GM12878 (cell line): ENCODE results near the gene TXN2. TPM values are rescaled to one million over a fixed set of nuclear protein-coding genes. Genes with fewer than 3 reads are reported as not detected.

Experiments used
- ATAC-seq: fragments of 200-7000 bp; cut with Tn5 transposase; 3 replicates; pipeline ENCODE4 v1.9.1; 2020; ENCODE audit warnings: mild to moderate bottlenecking, moderate library complexity
- BruUV-seq: library from RNA; stranded (reverse); fragments of 400-500 nt; replicated peaks from 2 replicates; lab custom pipeline; 2021; lab: Mats Ljungman, UMichigan
- CTCF ChIA-PET: fragments of 300-600 bp; sonication (Branson Sonifier 250); formaldehyde crosslinking; extraction: SDS; loops from one replicate; lab custom pipeline; 2021; ENCODE audit warnings: inconsistent platforms; lab: Yijun Ruan, JAX
- POLR2A ChIA-PET: fragments of 350-600 bp; formaldehyde crosslinking; extraction: SDS; loops from one replicate; lab custom pipeline; 2021; ENCODE audit warnings: inconsistent platforms; lab: Charles Lee
- RAD21 ChIA-PET: fragments of 300-600 bp; sonication (Branson Sonifier 250); formaldehyde crosslinking; loops from one replicate; lab custom pipeline; 2023; ENCODE audit warnings: antibody characterized with exemption; ENCODE audit not compliant: unreplicated experiment; lab: Charles Lee
- SMC1A ChIA-PET: fragments of 300-600 bp; sonication (Branson Sonifier 250); formaldehyde crosslinking; loops from one replicate; lab custom pipeline; 2023; ENCODE audit not compliant: unreplicated experiment, uncharacterized antibody; lab: Charles Lee
- DNase-seq: peaks from one replicate; pipeline ENCODE4 v3.0.0-alpha.2; 2011; ENCODE audit warnings: low read depth, low spot score
- FAIRE-seq: peaks from 3 replicates; lab custom pipeline; 2011; peaks lifted over from hg19 to GRCh38; lab: Jason Lieb, UNC
- H2AFZ ChIP-seq: 2 replicates; pipeline ENCODE4 v1.6.0; 2011; ENCODE audit warnings: low read depth, low read length, control low read depth; ENCODE audit not compliant: control insufficient read depth
- H3K27ac ChIP-seq: 2 replicates; pipeline ENCODE4 v1.5.1; 2011; ENCODE audit warnings: control low read depth; ENCODE audit not compliant: control insufficient read depth, insufficient read depth
- H3K27me3 ChIP-seq, 2 experiments: replicated peaks in 1 of 2; 2 replicates each; pipeline versions ENCODE4 v1.6.0 to v1.6.1; 2011; ENCODE audit warnings: low read length in 1 of 2; ENCODE audit not compliant: control insufficient read depth in 2 of 2, insufficient read depth in 2 of 2
- H3K36me3 ChIP-seq, 2 experiments: 2 replicates each; pipeline ENCODE4 v1.5.1; 2011; ENCODE audit warnings: low read length in 1 of 2; ENCODE audit not compliant: control insufficient read depth in 2 of 2, insufficient read depth in 2 of 2
- H3K4me1 ChIP-seq: 2 replicates; pipeline ENCODE4 v1.6.1; 2011; ENCODE audit warnings: mild to moderate bottlenecking, low read length, moderate library complexity, mixed read lengths; ENCODE audit not compliant: control insufficient read depth, insufficient read depth
- H3K4me2 ChIP-seq: 2 replicates; pipeline ENCODE4 v1.6.0; 2011; ENCODE audit warnings: control low read depth; ENCODE audit not compliant: control insufficient read depth, insufficient read depth
- H3K4me3 ChIP-seq: fragments of 200-600 bp; sonication (generic); 2 replicates; pipeline ENCODE4 v1.5.1; 2016
- H3K79me2 ChIP-seq: 2 replicates; pipeline ENCODE4 v1.6.0; 2011; ENCODE audit warnings: low read length; ENCODE audit not compliant: control insufficient read depth, insufficient read depth
- H3K9ac ChIP-seq: 2 replicates; pipeline ENCODE4 v1.8.0; 2011; ENCODE audit warnings: low read length, control low read depth, mixed read lengths; ENCODE audit not compliant: control insufficient read depth, insufficient read depth
- H3K9me3 ChIP-seq: replicated peaks from 3 replicates; pipeline ENCODE4 v1.5.1; 2011; ENCODE audit warnings: mild to moderate bottlenecking, low read length; ENCODE audit not compliant: control insufficient read depth, insufficient read depth
- H4K20me1 ChIP-seq: 2 replicates; pipeline ENCODE4 v1.6.0; 2011; ENCODE audit not compliant: control insufficient read depth, insufficient read depth
- BHLHE40 ChIP-seq, 2 experiments: fragments of 450-650 bp in 1 of 2; IDR thresholded peaks; 2 replicates each; pipeline ENCODE4 v1.6.1; 2011 to 2017; ENCODE audit warnings: low read depth in 2 of 2, borderline replicate concordance in 1 of 2, improper control_type of control experiment in 1 of 2, low read length in 1 of 2, mild to moderate bottlenecking in 1 of 2
- CBX3 ChIP-seq: fragments of 200-600 bp; sonication (generic); IDR thresholded peaks from 2 replicates; pipeline ENCODE4 v1.6.1; 2016; ENCODE audit warnings: low read depth, borderline replicate concordance
- CUX1 ChIP-seq: IDR thresholded peaks from 2 replicates; pipeline ENCODE4 v1.6.1; 2012; ENCODE audit warnings: improper control_type of control experiment, low read depth, low read length; ENCODE audit not compliant: insufficient replicate concordance
- FOXK2 ChIP-seq: fragments of 450-650 bp; IDR thresholded peaks from 2 replicates; pipeline ENCODE4 v1.6.1; 2017; ENCODE audit warnings: mild to moderate bottlenecking, moderate library complexity
- IKZF1 ChIP-seq: fragments of 450-650 bp; conservative IDR thresholded peaks from 2 replicates; pipeline ENCODE4 v1.6.1; 2017; ENCODE audit warnings: antibody characterized with exemption, mild to moderate bottlenecking
- IKZF2 ChIP-seq, 2 experiments: fragments of 450-650 bp; IDR thresholded peaks; 2 replicates each; pipeline ENCODE4 v1.6.1; 2017; ENCODE audit warnings: mild to moderate bottlenecking in 2 of 2, moderate library complexity in 2 of 2
- LARP7 ChIP-seq: fragments of 450-650 bp; IDR thresholded peaks from 2 replicates; pipeline ENCODE4 v1.6.1; 2017; ENCODE audit warnings: mild to moderate bottlenecking
- MTA3 ChIP-seq: IDR thresholded peaks from 2 replicates; pipeline ENCODE4 v1.6.1; 2012; ENCODE audit warnings: low read length, inconsistent platforms, borderline replicate concordance
- NRF1 ChIP-seq: conservative IDR thresholded peaks from 2 replicates; pipeline ENCODE4 v1.6.1; 2011; ENCODE audit warnings: mild to moderate bottlenecking, low read depth, low read length, improper control_type of control experiment
- PML ChIP-seq: IDR thresholded peaks from 2 replicates; pipeline ENCODE4 v1.6.1; 2012; ENCODE audit warnings: low read length, inconsistent platforms
- RFX5 ChIP-seq: IDR thresholded peaks from 2 replicates; pipeline ENCODE4 v1.6.1; 2011; ENCODE audit warnings: low read depth, low read length, improper control_type of control experiment
- SIN3A ChIP-seq: IDR thresholded peaks from 2 replicates; pipeline ENCODE4 v1.6.1; 2012; ENCODE audit warnings: low read depth, low read length, improper control_type of control experiment
- SUPT20H ChIP-seq: IDR thresholded peaks from 2 replicates; pipeline ENCODE4 v1.6.1; 2011; ENCODE audit warnings: low read depth, mild to moderate bottlenecking, low read length, moderate library complexity, borderline replicate concordance; ENCODE audit not compliant: control insufficient read depth
- WGBS: methylation state at CpG from one replicate; pipeline ENCODE4 v1.1.6; 2016; ENCODE audit warnings: low lambda C conversion rate; ENCODE audit not compliant: insufficient replicate concordance, insufficient coverage; ENCODE audit errors: missing lambda C conversion rate; 5-methylcytosine and 5-hydroxymethylcytosine counted together
- in situ Hi-C: fragments of 300-500 bp; cut with MboI; formaldehyde crosslinking; loops from 9 replicates; pipeline ENCODE4 v1.14.3; 2018; ENCODE audit warnings: mixed read lengths
- intact Hi-C: fragments of 100-400 bp; cut with micrococcal nuclease; formaldehyde crosslinking; loops from one replicate; pipeline ENCODE4 v1.14.2; 2022; ENCODE audit not compliant: unreplicated experiment
- polyA plus RNA-seq, 11 experiments: library from polyadenylated mRNA; depleted of rRNA in 4 of 11; unstranded in 6 of 11; stranded (reverse) in 5 of 11; fragments of >200 nt; fragmentation: Nextera tagmentation in 4 of 11; fragmentation: Illumina TruSeq in 1 of 11; extraction: Ambion mirVana in 4 of 11; extraction: Trizol in 1 of 11; gene quantifications; 1 replicate in 1 of 11; 2 replicates in 10 of 11; pipeline versions ENCODE4 v1.2.1 to v1.2.3, GENCODE V29; 2011 to 2016; ENCODE audit warnings: inconsistent platforms in 2 of 11, missing spikeins in 2 of 11, low read depth in 1 of 11
- total RNA-seq, 4 experiments: library from RNA; depleted of rRNA in 3 of 4; stranded (reverse); fragments of >200 nt in 3 of 4; fragmentation: Illumina TruSeq in 1 of 4; extraction: Trizol in 1 of 4; gene quantifications; 2 replicates each; pipeline versions ENCODE4 v1.2.1 to v1.2.3, GENCODE V29; 2013 to 2021

TXN2 gene
- total and polyA plus RNA-seq, 10 of the 15 experiments (the other 5 are each of a cell fraction or from before 2014, with no cell fraction given) = 70.2 to 350 (median 183) TPM

- TF ChIP-seq SIN3A (no peak), NRF1 (no peak)
Observed at GRCh38 chr22:36470994-36471331, 10.5 kb downstream of the TXN2 start (continued).

- no peaks in the 10 kb centered on the region for H3K27me3 ChIP-seq
- ATAC-seq = peak; percentile 99
- in situ Hi-C loops (no loop called here), intact Hi-C loops (loop anchor here (1.0 to 5.0 kb wide), 2 partner anchors 83 to 169 kb away; partner anchors contain the start of gene MYH9)
- DNase-seq = no peak
- H3K79me2 ChIP-seq = no peaks in the 10 kb centered on the region; the same call in 1 of the 2 replicates
- no TSS peak for BruUV-seq
- H3K27ac ChIP-seq = no peak overlapping the region
- peak; percentile 89 for FAIRE-seq
- H3K4me3 ChIP-seq = no peak overlapping the region
- POLR2A ChIA-PET = interaction anchor here (0.6 to 1.5 kb wide), 6 partner anchors 23 to 171 kb away, joined by 3 to 5 read pairs (median 4); partner anchors contain the start of gene MYH9
- no peaks in the 10 kb centered on the region for H3K9me3 ChIP-seq
- H3K36me3 ChIP-seq = peaks cover 25 to 26% of the 10 kb centered on the region in 2 experiments; a peak in 3 of 4 replicates
- no peak overlapping the region for H2AFZ ChIP-seq
- 50% methylated on average over 12 of the region's 14 CpGs for WGBS
- CTCF ChIA-PET = interaction anchor here (0.6 to 8.5 kb wide), 55 partner anchors 9 to 775 kb away, joined by 3 to 125 read pairs (median 4); partner anchors contain the start of genes APOL2, FOXRED2, MYH9 and TXN2
- no peaks in the 10 kb centered on the region for H4K20me1 ChIP-seq
- SMC1A ChIA-PET = interaction anchor here (0.6 to 4.0 kb wide), 18 partner anchors 10 to 307 kb away, joined by 3 to 70 read pairs (median 4); no protein-coding TSS in a partner anchor
- RAD21 ChIA-PET = interaction anchor here (0.6 to 4.7 kb wide), 24 partner anchors 11 to 292 kb away, joined by 3 to 107 read pairs (median 5); partner anchors contain the start of genes MYH9 and TXN2
- H3K4me1 ChIP-seq = peaks cover 4% of the 10 kb centered on the region
- no peak overlapping the region for H3K9ac ChIP-seq
- H3K4me2 ChIP-seq = no peak overlapping the region
- TF ChIP-seq PML = no peak
- TF ChIP-seq LARP7 = peak; percentile 57; the same call in 1 of the 2 replicates
- no peak for TF ChIP-seq SUPT20H
- TF ChIP-seq RFX5 = no peak
- no peak for TF ChIP-seq MTA3
- no peak for TF ChIP-seq CUX1
- no peak for TF ChIP-seq IKZF2 (IDR thresholded peaks at IDR 0.05)
- no peak; the same call in 1 of the 2 replicates for TF ChIP-seq IKZF1
- no peak for TF ChIP-seq CBX3
- peak in 1 of 2 experiments; percentile 33; a peak in 2 of 4 replicates for TF ChIP-seq BHLHE40 (IDR thresholded peaks at IDR 0.05; ENCODE audit: borderline replicate concordance in 1 of 2, low read depth in 2 of 2, low read length in 1 of 2)
- TF ChIP-seq FOXK2 = no peak
Observed at GRCh38 chr22:36470162-36470993, 11.1 kb downstream of the TXN2 start.
